Erythroblast (primary cell): ENCODE data around the gene MTG2.

Source experiments
- DNase-seq, 2 experiments: peaks; one replicate each; lab custom pipeline; 2025; lab: John Stamatoyannopoulos, UW
- GATA1 ChIP-seq: IDR thresholded peaks from 2 replicates; pipeline ENCODE4 v1.6.1; 2011; ENCODE audit warnings: low read depth, mild to moderate bottlenecking, control low read depth, low read length, moderate library complexity
- POLR2A ChIP-seq: IDR thresholded peaks from 2 replicates; pipeline ENCODE4 v1.6.1; 2011; ENCODE audit warnings: mild to moderate bottlenecking, low read length

The MTG2 gene

GRCh38 chr20:62215020-62215990 is 32.5 kb downstream of the MTG2 start:
- no peak for TF ChIP-seq POLR2A
- no peak for TF ChIP-seq GATA1
- DNase-seq = no peak

GRCh38 chr20:62215991-62216635 is 33.3 kb downstream of the MTG2 start:
- DNase-seq = no peak

GRCh38 chr20:62216636-62217566 is 34.1 kb downstream of the MTG2 start:
- TF ChIP-seq POLR2A (no peak), GATA1 (no peak)
- no peak for DNase-seq

More at GRCh38 chr20:62215991-62216635, 33.3 kb downstream of the MTG2 start:
- no peak for TF ChIP-seq GATA1
- TF ChIP-seq POLR2A = no peak

GRCh38 chr20:62217913-62218773 is 35.3 kb downstream of the MTG2 start:
- DNase-seq = no peak
- TF ChIP-seq GATA1 (no peak), POLR2A (no peak)

- DNase-seq = no peak
- TF ChIP-seq POLR2A = no peak
- no peak for TF ChIP-seq GATA1
Observed at GRCh38 chr20:62219101-62219991, 36.5 kb downstream of the MTG2 start.

GRCh38 chr20:62219992-62220665 is 37.3 kb downstream of the MTG2 start, which contains the start of gene HRH3:
TSS of gene HRH3 (minus strand) at chr20:62220278. CDS start at chr20:62219970, 308 bp downstream.
- DNase-seq = peak; percentile 60 to 64
- no peak for TF ChIP-seq POLR2A
- TF ChIP-seq GATA1 = no peak

GRCh38 chr20:62220666-62221568 is 38.1 kb downstream of the MTG2 start:
- DNase-seq = no peak
- TF ChIP-seq POLR2A (no peak), GATA1 (no peak)

GRCh38 chr20:62222266-62222850 is 39.5 kb downstream of the MTG2 start:
- no peak for DNase-seq
- TF ChIP-seq GATA1 (no peak), POLR2A (no peak)

- TF ChIP-seq GATA1 (no peak), POLR2A (no peak)
Observed at GRCh38 chr20:62222972-62223371, 40.1 kb downstream of the MTG2 start.

GRCh38 chr20:62223571-62223970 is 40.7 kb downstream of the MTG2 start:
- no peak for DNase-seq
- no peak for TF ChIP-seq POLR2A
- TF ChIP-seq GATA1 = no peak

More at GRCh38 chr20:62222972-62223371, 40.1 kb downstream of the MTG2 start:
- DNase-seq = no peak
